Upper lobe of left lung (tissue), 4 donors: ENCODE results near the gene SFT2D1.

Experiments used
- CTCF ChIP-seq, 6 experiments: fragments of 450-650 bp in 4 of 6; fragments of 200-600 bp in 2 of 6; sonication (generic) in 2 of 6; IDR thresholded peaks; one replicate each; pipeline ENCODE4 v1.5.1; 2016 to 2019; ENCODE audit warnings: antibody characterized with exemption in 6 of 6
- POLR2A ChIP-seq, 4 donors: fragments of 450-650 bp; IDR thresholded peaks; one replicate each; pipeline ENCODE4 v1.5.1; 2016 to 2017; ENCODE audit warnings: antibody characterized with exemption in 4 of 4, mild to moderate bottlenecking in 2 of 4
- POLR2AphosphoS5 ChIP-seq, 2 donors: sonication (generic); formaldehyde crosslinking; IDR thresholded peaks; one replicate each; pipeline ENCODE4 v1.5.1; 2017; ENCODE audit warnings: antibody characterized with exemption in 2 of 2

GRCh38 chr6:166334878-166335277 lies 7.5 kb downstream of the SFT2D1 start:
- no peak for TF ChIP-seq POLR2AphosphoS5 (IDR thresholded peaks at IDR 0.05)
- no peak for TF ChIP-seq POLR2A (IDR thresholded peaks at IDR 0.05)
- TF ChIP-seq CTCF (IDR thresholded peaks at IDR 0.05), result no peak
